Pancreas (tissue), 10 donors: ENCODE results near the gene ARHGAP28. TPM values are rescaled to one million over a fixed set of nuclear protein-coding genes. Genes with fewer than 3 reads are reported as not detected.

Experiments
- ATAC-seq, 4 donors: fragments of 200-7000 bp; cut with Tn5 transposase; one replicate each; pipeline versions ENCODE4 v1.8.0 to v1.9.1; 2020; ENCODE audit warnings: mild to moderate bottlenecking in 4 of 4, moderate library complexity in 4 of 4
- DNase-seq, 6 donors: peaks; one replicate each; pipeline ENCODE4 v3.0.0-alpha.2; 2020
- FAIRE-seq: peaks from 2 replicates; lab custom pipeline; 2012; peaks lifted over from hg19 to GRCh38; lab: Jason Lieb, UNC
- H3K27ac ChIP-seq, 4 donors: fragments of 200-600 bp; sonication (generic); 1 replicate in 3 of 4; 2 replicates in 1 of 4; pipeline versions ENCODE4 v1.5.0 to v1.8.0; 2020
- H3K27me3 ChIP-seq, 4 donors: fragments of 200-600 bp; one replicate each; pipeline ENCODE4 v1.8.0; 2021
- H3K36me3 ChIP-seq, 3 donors: fragments of 200-600 bp; sonication (generic) in 1 of 3; one replicate each; pipeline versions ENCODE4 v1.5.0 to v1.8.0; 2020 to 2021
- H3K4me1 ChIP-seq, 3 donors: fragments of 200-600 bp; one replicate each; pipeline ENCODE4 v1.8.0; 2021
- H3K4me3 ChIP-seq, 4 donors: fragments of 200-600 bp; sonication (generic) in 2 of 4; one replicate each; pipeline versions ENCODE4 v1.5.0 to v1.8.0; 2020 to 2021
- H3K9me3 ChIP-seq, 4 donors: fragments of 200-600 bp; one replicate each; pipeline ENCODE4 v1.8.0; 2021
- WGBS, 2 donors: extraction: QIAGEN DNeasy Blood & Tissue Kit; methylation state at CpG; one replicate each; pipeline ENCODE4 v1.1.7; 2013; 5-methylcytosine and 5-hydroxymethylcytosine counted together
- intact Hi-C, 3 donors: fragments of 100-400 bp; cut with DNase I; formaldehyde crosslinking; loops; one replicate each; pipeline versions ENCODE4 v1.11.1 to v1.14.2; 2022
- polyA plus RNA-seq, 2 donors: library from polyadenylated mRNA; stranded (reverse); fragments of 200-250 nt; gene quantifications; one replicate each; pipeline ENCODE4 v1.2.3, GENCODE V29; 2013
- total RNA-seq, 6 donors: library from RNA; stranded (reverse); fragmentation: NEBNext Ultra II Directional in 4 of 6; extraction: Animal tissue kit (Norgen Biotek cat#: 25700) in 4 of 6; gene quantifications; one replicate each; pipeline versions ENCODE4 v1.2.1 to v1.2.4, GENCODE V29; 2021 to 2023
- TF ChIP-seq, protein P1 (sequence below), 4 donors: fragments of 200-600 bp; sonication (generic) in 3 of 4; IDR thresholded peaks; one replicate each; pipeline versions ENCODE4 v1.5.0 to v1.8.0; 2021; ENCODE audit warnings: antibody characterized with exemption in 4 of 4
- donor health status: healthy with polysubstance abuse.
- donor health status: DM: no; HTN: no; CAD: no; lungs with moderate emphysema.
- donor health status: DM: no; HTN: no; CAD: no.
- donor health status: control.
- donor health status: control.
- donor health status: Bipolar disorder and iron deficiency.
- donor health status: DM: yes; HTN: yes; CAD: no.
- donor health status: DM: no; HTN: no; CAD: no.
- donor health status: DM: no; HTN: no; CAD: no.
- donor health status: DM: yes; HTN: yes; CAD: no.

Gene ARHGAP28
- total and polyA plus RNA-seq, 8 donors = 0.91 to 9.9 (median 6.9) TPM

DNA sequence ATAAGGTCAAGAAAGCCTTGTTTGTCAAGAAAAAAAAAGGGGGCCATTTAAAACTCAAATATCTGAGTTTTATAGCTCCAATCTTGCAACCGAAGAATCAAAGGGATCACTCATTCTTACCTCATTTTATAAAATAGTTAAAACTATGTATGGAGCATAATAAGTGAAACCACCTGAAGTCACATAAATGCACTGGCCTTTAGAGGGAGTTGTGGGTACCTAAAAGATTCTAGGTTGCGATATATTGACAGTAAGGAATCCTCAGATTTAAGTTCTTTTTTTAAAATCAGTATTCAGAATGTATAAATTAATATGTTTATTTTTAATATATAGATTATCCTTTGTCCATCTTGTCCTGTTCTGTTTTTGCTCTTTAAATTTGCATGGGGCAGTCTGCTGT lies 3.4 kb downstream of the ARHGAP28 start:
- ATAC-seq = no peak
- Histone ChIP-seq H3K27me3 (no peaks in the 10 kb centered on the region), H3K4me1 (peaks cover 13 to 61% (median 43%) of the 10 kb centered on the region in 3 donors), H3K9me3 (no peaks in the 10 kb centered on the region), H3K4me3 (no peak overlapping the region), H3K27ac (peak overlapping the region in 2 of 4 donors; percentile 91 to 92), H3K36me3 (no peaks in the 10 kb centered on the region)
- WGBS, 2 donors = 79 to 88% methylated on average over 2 of the region's 2 CpGs
- DNase-seq = no peak
- TF ChIP-seq, protein P1, sequence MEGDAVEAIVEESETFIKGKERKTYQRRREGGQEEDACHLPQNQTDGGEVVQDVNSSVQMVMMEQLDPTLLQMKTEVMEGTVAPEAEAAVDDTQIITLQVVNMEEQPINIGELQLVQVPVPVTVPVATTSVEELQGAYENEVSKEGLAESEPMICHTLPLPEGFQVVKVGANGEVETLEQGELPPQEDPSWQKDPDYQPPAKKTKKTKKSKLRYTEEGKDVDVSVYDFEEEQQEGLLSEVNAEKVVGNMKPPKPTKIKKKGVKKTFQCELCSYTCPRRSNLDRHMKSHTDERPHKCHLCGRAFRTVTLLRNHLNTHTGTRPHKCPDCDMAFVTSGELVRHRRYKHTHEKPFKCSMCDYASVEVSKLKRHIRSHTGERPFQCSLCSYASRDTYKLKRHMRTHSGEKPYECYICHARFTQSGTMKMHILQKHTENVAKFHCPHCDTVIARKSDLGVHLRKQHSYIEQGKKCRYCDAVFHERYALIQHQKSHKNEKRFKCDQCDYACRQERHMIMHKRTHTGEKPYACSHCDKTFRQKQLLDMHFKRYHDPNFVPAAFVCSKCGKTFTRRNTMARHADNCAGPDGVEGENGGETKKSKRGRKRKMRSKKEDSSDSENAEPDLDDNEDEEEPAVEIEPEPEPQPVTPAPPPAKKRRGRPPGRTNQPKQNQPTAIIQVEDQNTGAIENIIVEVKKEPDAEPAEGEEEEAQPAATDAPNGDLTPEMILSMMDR (IDR thresholded peaks at IDR 0.05) = no peak
- no peak for FAIRE-seq
- intact Hi-C loops = no loop called here

DNA sequence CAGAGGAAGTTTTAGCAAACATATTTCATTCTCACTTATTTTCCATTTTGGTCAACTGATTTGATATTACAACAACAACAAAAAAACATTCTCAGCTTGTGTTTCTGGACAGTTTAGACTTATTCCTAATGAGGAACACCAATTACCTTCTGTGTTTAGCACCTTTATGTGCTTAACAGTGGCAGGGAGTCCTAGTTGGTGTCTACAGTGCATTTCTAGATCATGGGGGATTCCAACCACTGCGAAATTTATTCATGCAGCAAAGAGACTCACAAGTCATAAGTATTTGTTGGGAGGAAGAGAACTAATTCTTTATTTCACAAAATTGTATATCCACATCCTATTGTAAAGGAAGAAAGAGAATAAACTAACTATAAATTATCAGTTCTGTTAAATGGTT lies 4.2 kb downstream of the ARHGAP28 start:
- 86 to 94% methylated on average over 1 of the region's 1 CpG for WGBS, 2 donors

DNA sequence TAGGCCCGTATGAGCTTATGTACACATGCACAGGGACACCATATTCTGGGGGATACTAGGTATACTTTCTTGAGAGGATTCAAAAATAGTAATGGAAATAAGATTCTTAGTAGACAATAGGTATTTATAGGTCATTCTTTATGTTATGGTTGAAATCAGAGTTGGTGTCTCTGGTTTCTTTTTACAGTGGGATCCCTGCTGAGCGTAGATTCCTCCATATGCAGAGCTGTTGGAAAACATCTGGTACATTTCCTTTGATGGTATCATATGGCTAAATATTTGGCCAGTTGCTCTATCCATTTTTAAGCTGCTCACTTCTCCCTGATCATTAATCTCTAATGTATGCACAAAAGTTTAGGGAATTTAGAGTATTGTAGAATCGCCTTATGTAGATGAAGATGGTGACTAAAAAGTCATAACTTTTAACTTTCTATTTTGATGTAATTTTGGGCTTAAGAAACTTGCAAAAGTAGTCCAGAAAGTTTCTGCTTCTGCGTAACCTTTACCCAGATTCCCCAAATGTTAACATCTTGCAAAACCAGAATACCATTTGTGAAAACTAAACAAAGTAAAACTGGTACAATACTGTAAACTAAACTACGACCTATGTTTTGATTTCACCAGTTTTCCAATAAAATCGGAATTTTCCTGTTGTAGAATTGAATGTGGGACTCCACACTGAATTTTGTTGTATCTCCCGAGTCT lies 5.4 kb downstream of the ARHGAP28 start:
- Histone ChIP-seq H3K36me3 (no peaks in the 10 kb centered on the region), H3K27me3 (no peaks in the 10 kb centered on the region), H3K9me3 (no peaks in the 10 kb centered on the region), H3K27ac (peak overlapping the region in 1 of 4 donors; percentile 92), H3K4me3 (no peak overlapping the region), H3K4me1 (peaks cover 17 to 65% (median 43%) of the 10 kb centered on the region in 3 donors)
- ATAC-seq = no peak
- 67 to 83% methylated on average over 7 of the region's 7 CpGs for WGBS, 2 donors
- no peak for DNase-seq
- TF ChIP-seq, protein P1 (IDR thresholded peaks at IDR 0.05) = no peak
- FAIRE-seq = no peak
- intact Hi-C loops = no loop called here

More for the DNA sequence above, 4.2 kb downstream of the ARHGAP28 start:
- intact Hi-C loops = no loop called here
- no peak for ATAC-seq
- H3K4me1 ChIP-seq = peaks cover 17 to 65% (median 43%) of the 10 kb centered on the region in 3 donors
- H3K27ac ChIP-seq = peak overlapping the region in 2 of 4 donors; percentile 10 to 92
- no peaks in the 10 kb centered on the region for H3K36me3 ChIP-seq
- H3K4me3 ChIP-seq = no peak overlapping the region
- DNase-seq = no peak
- H3K9me3 ChIP-seq = no peaks in the 10 kb centered on the region
- TF ChIP-seq, protein P1 (IDR thresholded peaks at IDR 0.05) = no peak
- H3K27me3 ChIP-seq = no peaks in the 10 kb centered on the region
- FAIRE-seq = no peak

DNA sequence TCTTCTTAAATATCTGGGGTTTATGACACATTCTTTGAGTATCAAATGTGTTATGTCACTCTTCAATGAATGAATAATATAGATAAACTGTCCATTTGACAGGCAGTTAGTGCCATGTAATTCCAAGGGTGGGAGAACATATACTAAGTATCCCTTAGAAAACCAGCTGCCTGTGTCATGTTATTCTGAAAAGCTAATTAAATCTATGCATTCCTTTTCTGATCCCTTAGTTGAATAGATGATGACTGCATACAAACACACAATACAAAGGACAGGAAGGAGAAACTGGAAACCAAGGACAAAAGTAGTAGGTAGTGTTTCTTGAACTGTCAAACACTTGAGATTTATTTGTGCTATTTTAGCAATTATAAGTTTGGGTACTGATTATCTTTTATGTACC lies 8.3 kb downstream of the ARHGAP28 start:
- no peaks in the 10 kb centered on the region for H3K36me3 ChIP-seq
- FAIRE-seq = no peak
- H3K4me3 ChIP-seq = no peak overlapping the region
- H3K27me3 ChIP-seq = no peaks in the 10 kb centered on the region
- no peak for ATAC-seq
- intact Hi-C loops = no loop called here
- no peaks in the 10 kb centered on the region for H3K9me3 ChIP-seq
- H3K27ac ChIP-seq = no peak overlapping the region
- DNase-seq = no peak
- TF ChIP-seq, protein P1 (IDR thresholded peaks at IDR 0.05) = no peak
- H3K4me1 ChIP-seq = peaks cover 13 to 43% (median 29%) of the 10 kb centered on the region in 3 donors

DNA sequence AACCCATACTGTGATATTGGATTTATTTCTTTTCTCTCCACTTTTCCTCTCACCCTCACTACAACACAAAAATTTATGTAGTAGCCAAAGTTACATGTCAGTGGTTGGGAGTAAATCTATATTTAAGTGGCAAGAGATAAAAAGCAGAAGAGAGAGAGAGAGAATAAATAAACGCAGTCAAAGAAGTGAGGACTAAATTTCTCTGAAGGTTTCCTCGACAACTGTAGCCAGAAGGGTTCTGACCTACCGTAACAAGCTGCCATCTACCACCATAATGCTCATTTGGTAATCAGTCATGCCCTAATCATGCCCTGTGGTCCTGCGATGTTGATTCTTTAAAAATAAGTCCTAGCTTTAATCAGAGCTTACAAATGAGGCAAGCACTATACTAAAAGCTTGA lies 9.1 kb downstream of the ARHGAP28 start:
- TF ChIP-seq, protein P1 (IDR thresholded peaks at IDR 0.05) = no peak
- Histone ChIP-seq H3K27me3 (no peaks in the 10 kb centered on the region), H3K36me3 (no peaks in the 10 kb centered on the region), H3K4me1 (peaks cover 13 to 36% (median 24%) of the 10 kb centered on the region in 3 donors), H3K4me3 (no peak overlapping the region), H3K9me3 (no peaks in the 10 kb centered on the region), H3K27ac (no peak overlapping the region)
- FAIRE-seq = no peak
- intact Hi-C loops = no loop called here
- DNase-seq = no peak
- ATAC-seq = no peak
- 83 to 88% methylated on average over 4 of the region's 4 CpGs for WGBS, 2 donors
